ENCODE measurements around the gene ODF4.

- TF ChIP-seq CTCF (IDR thresholded peaks at IDR 0.05) = no peak
- TF ChIP-seq EP300 (IDR thresholded peaks at IDR 0.05) = no peak
- TF ChIP-seq POLR2A (IDR thresholded peaks at IDR 0.05) = no peak
These were observed 19.4 kb upstream of the ODF4 start for GRCh38 chr17:8320262-8320661.
